GM23338 (cell line): ENCODE results near the gene GRIA3. TPM values are rescaled to one million over a fixed set of nuclear protein-coding genes. Genes with fewer than 3 reads are reported as not detected.

Experiments
- ATAC-seq: fragments of 200-7000 bp; cut with Tn5 transposase; 3 replicates; pipeline ENCODE4 v1.9.1; 2020
- DNase-seq: peaks from one replicate; pipeline ENCODE4 v3.0.0-alpha.2; 2015; ENCODE audit warnings: low spot score
- H2AFZ ChIP-seq: fragments of 200-600 bp; sonication (generic); 2 replicates; pipeline ENCODE4 v1.8.0; 2016; ENCODE audit warnings: antibody characterized with exemption, mild to moderate bottlenecking, moderate library complexity
- H3F3A ChIP-seq: fragments of 200-600 bp; sonication (generic); replicated peaks from 2 replicates; pipeline ENCODE4 v1.8.0; 2017; ENCODE audit warnings: antibody characterized with exemption, mixed run types, low read depth
- H3K27ac ChIP-seq: fragments of 200-600 bp; sonication (generic); 2 replicates; pipeline ENCODE4 v1.6.1; 2016; ENCODE audit warnings: low read depth
- H3K27me3 ChIP-seq: fragments of 200-600 bp; sonication (generic); 2 replicates; pipeline ENCODE4 v1.8.0; 2016; ENCODE audit warnings: mild to moderate bottlenecking, mixed run types, moderate library complexity; ENCODE audit not compliant: insufficient read depth
- H3K36me3 ChIP-seq: fragments of 200-600 bp; sonication (generic); 2 replicates; pipeline ENCODE4 v1.8.0; 2016; ENCODE audit warnings: mild to moderate bottlenecking; ENCODE audit not compliant: insufficient read depth
- H3K4me1 ChIP-seq: fragments of 200-600 bp; sonication (generic); 2 replicates; pipeline ENCODE4 v1.8.0; 2016; ENCODE audit warnings: mild to moderate bottlenecking, moderate library complexity; ENCODE audit not compliant: insufficient read depth
- H3K4me2 ChIP-seq: fragments of 200-600 bp; sonication (generic); 2 replicates; pipeline ENCODE4 v1.7.1; 2017; ENCODE audit warnings: mixed run types
- H3K4me3 ChIP-seq: fragments of 200-600 bp; sonication (generic); 2 replicates; pipeline ENCODE4 v1.6.1; 2016; ENCODE audit warnings: mixed run types
- H3K79me2 ChIP-seq: fragments of 200-600 bp; sonication (generic); replicated peaks from 2 replicates; pipeline ENCODE4 v1.8.0; 2017; ENCODE audit warnings: mild to moderate bottlenecking; ENCODE audit not compliant: insufficient read depth
- H3K9me2 ChIP-seq: fragments of 200-600 bp; sonication (generic); 2 replicates; pipeline ENCODE4 v1.8.0; 2017; ENCODE audit not compliant: insufficient read depth
- H4K20me1 ChIP-seq: fragments of 200-600 bp; sonication (generic); replicated peaks from 2 replicates; pipeline ENCODE4 v1.8.0; 2017; ENCODE audit warnings: mild to moderate bottlenecking; ENCODE audit not compliant: insufficient read depth
- H3K27ac Mint-ChIP-seq: 2 replicates; pipeline ENCODE4 v1.8.0; 2020; ENCODE audit warnings: inconsistent platforms, mild to moderate bottlenecking, moderate library complexity, mixed read lengths
- H3K27me3 Mint-ChIP-seq: 3 replicates; pipeline ENCODE4 v1.8.0; 2022; ENCODE audit warnings: low read depth, mild to moderate bottlenecking, moderate library complexity, mixed read lengths, inconsistent platforms; ENCODE audit not compliant: insufficient read depth, poor library complexity
- H3K36me3 Mint-ChIP-seq: 3 replicates; pipeline ENCODE4 v1.8.0; 2021; ENCODE audit warnings: low read depth, mild to moderate bottlenecking, inconsistent platforms, moderate library complexity, mixed read lengths
- H3K4me1 Mint-ChIP-seq: 3 replicates; pipeline ENCODE4 v1.8.0; 2020; ENCODE audit warnings: mild to moderate bottlenecking, inconsistent platforms, mixed read lengths
- H3K4me3 Mint-ChIP-seq: 3 replicates; pipeline ENCODE4 v1.8.0; 2021; ENCODE audit warnings: moderate library complexity, mild to moderate bottlenecking, inconsistent platforms, mixed read lengths
- H3K9me3 Mint-ChIP-seq: 3 replicates; pipeline ENCODE4 v1.8.0; 2020; ENCODE audit warnings: moderate library complexity, mild to moderate bottlenecking, inconsistent platforms, mixed read lengths
- CREB1 ChIP-seq: fragments of 250-450 bp; sonication (Bioruptor Pico); IDR thresholded peaks from 2 replicates; pipeline ENCODE4 v1.5.0; 2020; ENCODE audit warnings: low read depth, mild to moderate bottlenecking, moderate library complexity
- CTCF ChIP-seq, 2 experiments: fragments of 200-600 bp in 1 of 2; sonication (generic) in 1 of 2; conservative IDR thresholded peaks; 2 replicates each; pipeline versions ENCODE4 v1.5.1 to v1.6.1; 2016 to 2017; ENCODE audit warnings: antibody characterized with exemption in 2 of 2, low read depth in 2 of 2, mild to moderate bottlenecking in 2 of 2, moderate library complexity in 1 of 2
- ETS1 ChIP-seq: IDR thresholded peaks from 2 replicates; pipeline ENCODE4 v1.6.1; 2016; ENCODE audit warnings: antibody characterized with exemption
- EZH2 ChIP-seq: fragments of 200-600 bp; sonication (generic); IDR thresholded peaks from one replicate; pipeline ENCODE4 v1.8.0; 2017; ENCODE audit warnings: antibody characterized with exemption, mild to moderate bottlenecking, low read depth; ENCODE audit not compliant: unreplicated experiment
- EZH2phosphoT487 ChIP-seq: fragments of 200-600 bp; sonication (generic); IDR thresholded peaks from one replicate; pipeline ENCODE4 v1.8.1; 2018; ENCODE audit warnings: antibody characterized with exemption; ENCODE audit not compliant: unreplicated experiment
- JUNB ChIP-seq: IDR thresholded peaks from one replicate; pipeline ENCODE4 v1.6.1; 2016; ENCODE audit warnings: antibody characterized with exemption; ENCODE audit not compliant: unreplicated experiment
- NANOG ChIP-seq: IDR thresholded peaks from 2 replicates; pipeline ENCODE4 v1.6.1; 2016; ENCODE audit warnings: antibody characterized with exemption, borderline replicate concordance
- POLR2AphosphoS5 ChIP-seq: IDR thresholded peaks from 2 replicates; pipeline ENCODE4 v1.6.1; 2016; ENCODE audit warnings: antibody characterized with exemption, low read depth
- STAT1 ChIP-seq: IDR thresholded peaks from one replicate; pipeline ENCODE4 v1.6.1; 2016; ENCODE audit warnings: antibody characterized with exemption; ENCODE audit not compliant: unreplicated experiment
- ZNF114 ChIP-seq: fragments of 250-450 bp; sonication (Bioruptor Pico); IDR thresholded peaks from 2 replicates; pipeline ENCODE4 v1.5.0; 2020; ENCODE audit warnings: mild to moderate bottlenecking, moderate library complexity
- ZNF331 ChIP-seq: fragments of 250-450 bp; sonication (Bioruptor Pico); IDR thresholded peaks from 2 replicates; pipeline ENCODE4 v1.5.0; 2020; ENCODE audit warnings: low read depth, mild to moderate bottlenecking, moderate library complexity
- ZNF462 ChIP-seq: fragments of 250-450 bp; sonication (Bioruptor Pico); IDR thresholded peaks from 2 replicates; pipeline ENCODE4 v1.5.0; 2020; ENCODE audit warnings: mild to moderate bottlenecking, moderate library complexity
- polyA plus RNA-seq: library from polyadenylated mRNA; unstranded; fragments of >200 nt; fragmentation: Nextera tagmentation; extraction: Ambion mirVana; gene quantifications from 2 replicates; pipeline ENCODE4 v1.2.1, GENCODE V29; 2016
- total RNA-seq: library from RNA; depleted of rRNA; stranded (reverse); fragments of >200 nt; shearing (Covaris generic); gene quantifications from 2 replicates; pipeline ENCODE4 v1.2.3, GENCODE V29; 2014
- TF ChIP-seq, protein P1 (sequence below): IDR thresholded peaks from one replicate; pipeline ENCODE4 v1.6.1; 2018; ENCODE audit warnings: antibody characterized with exemption; ENCODE audit not compliant: unreplicated experiment

GRIA3 gene
- total and polyA plus RNA-seq, 2 experiments from 2014 or later, result 2.7 to 5.6 TPM

DNA sequence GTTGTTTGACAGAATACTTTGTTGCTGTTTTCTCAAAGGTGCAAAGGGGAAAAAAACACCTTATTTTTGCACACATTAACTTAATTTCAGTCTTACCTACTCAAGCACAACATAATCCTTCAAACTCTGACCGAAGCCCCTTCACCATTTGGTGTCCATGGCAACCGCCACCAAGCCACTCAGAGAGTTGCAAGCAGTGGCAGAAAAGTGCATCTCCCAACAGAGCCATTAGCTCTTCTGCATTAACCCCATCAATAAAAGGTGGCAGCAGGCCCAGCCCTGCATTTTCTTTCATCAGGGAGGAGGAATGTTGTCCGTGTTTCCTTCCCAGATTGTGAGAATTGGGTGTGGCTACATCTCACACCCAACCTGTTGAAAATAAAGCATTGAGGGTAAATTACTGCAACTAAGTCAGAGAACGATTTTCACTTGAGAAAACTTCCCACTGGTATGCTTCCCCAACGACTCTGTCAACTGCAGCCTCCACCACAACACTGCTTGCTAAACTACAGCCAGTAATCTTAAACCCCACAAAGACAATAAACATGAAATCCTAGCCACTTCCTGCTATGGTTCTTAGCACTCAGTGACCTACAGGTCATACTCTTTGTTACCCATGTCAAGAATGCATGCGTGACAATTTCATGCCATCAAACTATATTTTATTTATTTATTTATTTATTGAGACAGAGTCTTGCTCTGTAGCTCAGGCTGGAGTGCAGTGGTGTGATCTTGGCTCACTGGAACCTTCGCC, 154.0 kb downstream of the GRIA3 start:
- H3K27ac Mint-ChIP-seq, result no peak overlapping the region
- H3K9me3 Mint-ChIP-seq, result no peaks in the 10 kb centered on the region
- no peaks in the 10 kb centered on the region for H3K27me3 Mint-ChIP-seq
- no peaks in the 10 kb centered on the region for H3K27me3 ChIP-seq
- 0 out of 2 replicates have a peak, but pooled peaks cover 2% of the 10 kb centered on the region for H3K4me1 ChIP-seq
- no peak for ATAC-seq
- H4K20me1 ChIP-seq, result no peaks in the 10 kb centered on the region
- TF ChIP-seq STAT1 (no peak), JUNB (no peak), NANOG (no peak), CTCF (conservative IDR thresholded peaks at IDR 0.05; ENCODE audit: low read depth in 2 of 2) (no peak), CREB1 (CRISPR knock-in tag) (no peak), ZNF331 (CRISPR knock-in tag) (no peak), POLR2AphosphoS5 (no peak), ZNF462 (CRISPR knock-in tag) (no peak), EZH2phosphoT487 (no peak), ZNF114 (CRISPR knock-in tag) (no peak), EZH2 (no peak), ETS1 (no peak)
- TF ChIP-seq, protein P1, sequence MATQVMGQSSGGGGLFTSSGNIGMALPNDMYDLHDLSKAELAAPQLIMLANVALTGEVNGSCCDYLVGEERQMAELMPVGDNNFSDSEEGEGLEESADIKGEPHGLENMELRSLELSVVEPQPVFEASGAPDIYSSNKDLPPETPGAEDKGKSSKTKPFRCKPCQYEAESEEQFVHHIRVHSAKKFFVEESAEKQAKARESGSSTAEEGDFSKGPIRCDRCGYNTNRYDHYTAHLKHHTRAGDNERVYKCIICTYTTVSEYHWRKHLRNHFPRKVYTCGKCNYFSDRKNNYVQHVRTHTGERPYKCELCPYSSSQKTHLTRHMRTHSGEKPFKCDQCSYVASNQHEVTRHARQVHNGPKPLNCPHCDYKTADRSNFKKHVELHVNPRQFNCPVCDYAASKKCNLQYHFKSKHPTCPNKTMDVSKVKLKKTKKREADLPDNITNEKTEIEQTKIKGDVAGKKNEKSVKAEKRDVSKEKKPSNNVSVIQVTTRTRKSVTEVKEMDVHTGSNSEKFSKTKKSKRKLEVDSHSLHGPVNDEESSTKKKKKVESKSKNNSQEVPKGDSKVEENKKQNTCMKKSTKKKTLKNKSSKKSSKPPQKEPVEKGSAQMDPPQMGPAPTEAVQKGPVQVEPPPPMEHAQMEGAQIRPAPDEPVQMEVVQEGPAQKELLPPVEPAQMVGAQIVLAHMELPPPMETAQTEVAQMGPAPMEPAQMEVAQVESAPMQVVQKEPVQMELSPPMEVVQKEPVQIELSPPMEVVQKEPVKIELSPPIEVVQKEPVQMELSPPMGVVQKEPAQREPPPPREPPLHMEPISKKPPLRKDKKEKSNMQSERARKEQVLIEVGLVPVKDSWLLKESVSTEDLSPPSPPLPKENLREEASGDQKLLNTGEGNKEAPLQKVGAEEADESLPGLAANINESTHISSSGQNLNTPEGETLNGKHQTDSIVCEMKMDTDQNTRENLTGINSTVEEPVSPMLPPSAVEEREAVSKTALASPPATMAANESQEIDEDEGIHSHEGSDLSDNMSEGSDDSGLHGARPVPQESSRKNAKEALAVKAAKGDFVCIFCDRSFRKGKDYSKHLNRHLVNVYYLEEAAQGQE, result no peak
- H3K9me2 ChIP-seq, result no peaks in the 10 kb centered on the region
- H3K79me2 ChIP-seq, result no peaks in the 10 kb centered on the region
- H3K36me3 Mint-ChIP-seq, result no peaks in the 10 kb centered on the region
- DNase-seq, result no peak
- peaks cover 18% of the 10 kb centered on the region; the same call in 2 of the 3 replicates for H3K4me1 Mint-ChIP-seq
- H2AFZ ChIP-seq, result no peak overlapping the region
- H3F3A ChIP-seq, result no peaks in the 10 kb centered on the region
- no peak overlapping the region for H3K4me3 Mint-ChIP-seq
- H3K4me3 ChIP-seq, result no peak overlapping the region
- H3K36me3 ChIP-seq, result no peaks in the 10 kb centered on the region
- no peak overlapping the region for H3K4me2 ChIP-seq
- no peak overlapping the region for H3K27ac ChIP-seq
